Liver (tissue), 9 donors: ENCODE data around the gene ATOX1. TPM values are rescaled to one million over a fixed set of nuclear protein-coding genes. Genes with fewer than 3 reads are reported as not detected.

Experiments
- DNase-seq: peaks from one replicate; pipeline ENCODE4 v3.0.0-alpha.2; 2017; ENCODE audit warnings: low spot score
- H3K27ac ChIP-seq, 2 donors: one replicate each; pipeline ENCODE4 v1.7.0; 2013; ENCODE audit warnings: inconsistent platforms in 2 of 2, low read length in 2 of 2, control low read depth in 1 of 2, low read depth in 1 of 2, mild to moderate bottlenecking in 1 of 2
- H3K27me3 ChIP-seq, 4 donors: one replicate each; pipeline versions ENCODE4 v1.6.1 to v1.7.0; 2013; ENCODE audit warnings: low read length in 3 of 4, inconsistent platforms in 1 of 4, mild to moderate bottlenecking in 1 of 4, moderate library complexity in 1 of 4; ENCODE audit not compliant: control insufficient read depth in 4 of 4, insufficient read depth in 4 of 4
- H3K36me3 ChIP-seq, 4 donors: one replicate each; pipeline versions ENCODE4 v1.6.1 to v1.7.0; 2013; ENCODE audit warnings: low read length in 3 of 4, mild to moderate bottlenecking in 3 of 4, low read depth in 1 of 4, moderate library complexity in 1 of 4; ENCODE audit not compliant: control insufficient read depth in 4 of 4, insufficient read depth in 3 of 4
- H3K4me1 ChIP-seq, 4 donors: one replicate each; pipeline versions ENCODE4 v1.6.1 to v1.7.0; 2013; ENCODE audit warnings: low read length in 3 of 4, mild to moderate bottlenecking in 3 of 4, moderate library complexity in 1 of 4; ENCODE audit not compliant: control insufficient read depth in 4 of 4, insufficient read depth in 4 of 4
- H3K4me3 ChIP-seq, 3 donors: one replicate each; pipeline versions ENCODE4 v1.6.1 to v1.7.0; 2013; ENCODE audit warnings: low read length in 3 of 3, control low read depth in 1 of 3, low read depth in 1 of 3, mild to moderate bottlenecking in 1 of 3
- H3K9ac ChIP-seq, 2 donors: one replicate each; pipeline ENCODE4 v1.7.0; 2013; ENCODE audit warnings: low read length in 2 of 2, mild to moderate bottlenecking in 2 of 2, moderate library complexity in 2 of 2, control low read depth in 1 of 2, low read depth in 1 of 2
- H3K9me3 ChIP-seq, 4 donors: one replicate each; pipeline versions ENCODE4 v1.6.1 to v1.7.0; 2013; ENCODE audit warnings: low read length in 3 of 4; ENCODE audit not compliant: control insufficient read depth in 4 of 4
- CTCF ChIP-seq: fragments of 150-350 bp; IDR thresholded peaks from 2 replicates; pipeline ENCODE4 v1.5.1; 2017; ENCODE audit warnings: improper control_type of control experiment, low read depth, low read length; ENCODE audit not compliant: missing input control
- EGR1 ChIP-seq, 2 donors: IDR thresholded peaks; 2 replicates each; pipeline ENCODE4 v1.6.1; 2016 to 2018; ENCODE audit warnings: antibody characterized with exemption in 2 of 2, low read depth in 2 of 2
- GABPA ChIP-seq, 2 donors: IDR thresholded peaks in 1 of 2; conservative IDR thresholded peaks in 1 of 2; 2 replicates each; pipeline ENCODE4 v1.6.1; 2016; ENCODE audit warnings: antibody characterized with exemption in 2 of 2, mild to moderate bottlenecking in 1 of 2, moderate library complexity in 1 of 2
- HNF4A ChIP-seq, 2 donors: conservative IDR thresholded peaks; 2 replicates each; pipeline ENCODE4 v1.6.1; 2016; ENCODE audit warnings: antibody characterized with exemption in 2 of 2, mild to moderate bottlenecking in 2 of 2
- HNF4G ChIP-seq: IDR thresholded peaks from 2 replicates; pipeline ENCODE4 v1.6.1; 2016; ENCODE audit warnings: antibody characterized with exemption
- JUND ChIP-seq, 2 donors: IDR thresholded peaks; 2 replicates each; pipeline ENCODE4 v1.6.1; 2016; ENCODE audit warnings: antibody characterized with exemption in 2 of 2
- NR2F2 ChIP-seq: IDR thresholded peaks from 2 replicates; pipeline ENCODE4 v1.6.1; 2016; ENCODE audit warnings: antibody characterized with exemption
- RAD21 ChIP-seq, 2 donors: IDR thresholded peaks; 2 replicates each; pipeline ENCODE4 v1.6.1; 2016; ENCODE audit warnings: antibody characterized with exemption in 2 of 2, mild to moderate bottlenecking in 2 of 2
- SP1 ChIP-seq: IDR thresholded peaks from 2 replicates; pipeline ENCODE4 v1.6.1; 2018; ENCODE audit warnings: antibody characterized with exemption, mild to moderate bottlenecking
- TAF1 ChIP-seq: conservative IDR thresholded peaks from 2 replicates; pipeline ENCODE4 v1.6.1; 2016; ENCODE audit warnings: antibody characterized with exemption, mild to moderate bottlenecking
- YY1 ChIP-seq: IDR thresholded peaks from 2 replicates; pipeline ENCODE4 v1.6.1; 2016; ENCODE audit warnings: antibody characterized with exemption, mild to moderate bottlenecking
- ZBTB33 ChIP-seq: IDR thresholded peaks from 2 replicates; pipeline ENCODE4 v1.6.1; 2016; ENCODE audit warnings: antibody characterized with exemption
- WGBS: extraction: QIAGEN DNeasy Blood & Tissue Kit; methylation state at CpG from one replicate; pipeline ENCODE4 v1.1.7; 2013; 5-methylcytosine and 5-hydroxymethylcytosine counted together
- polyA plus RNA-seq, 2 donors: library from polyadenylated mRNA; stranded (reverse) in 1 of 2; unstranded in 1 of 2; fragments of 200-250 nt in 1 of 2; fragments of >200 nt in 1 of 2; fragmentation: Nextera tagmentation in 1 of 2; extraction: Ambion mirVana in 1 of 2; gene quantifications; one replicate each; pipeline versions ENCODE4 v1.2.1 to v1.2.3, GENCODE V29; 2013 to 2015
- total RNA-seq, 2 donors: library from RNA; depleted of rRNA; stranded (reverse); fragments of >200 nt; gene quantifications; one replicate each; pipeline ENCODE4 v1.2.3, GENCODE V29; 2014
- TF ChIP-seq, protein P1 (sequence below): IDR thresholded peaks from 2 replicates; pipeline ENCODE4 v1.6.1; 2016; ENCODE audit warnings: antibody characterized with exemption, mild to moderate bottlenecking
- TF ChIP-seq, protein P2 (sequence below): IDR thresholded peaks from 2 replicates; pipeline ENCODE4 v1.6.1; 2016; ENCODE audit warnings: antibody characterized with exemption
- donor health status: healthy.
- donor health status: healthy.
- donor health status: healthy.
- donor health status: healthy.
- donor health status: healthy.

The ATOX1 gene
- total and polyA plus RNA-seq, 4 donors = 25.9 to 307 (median 95.6) TPM

DNA sequence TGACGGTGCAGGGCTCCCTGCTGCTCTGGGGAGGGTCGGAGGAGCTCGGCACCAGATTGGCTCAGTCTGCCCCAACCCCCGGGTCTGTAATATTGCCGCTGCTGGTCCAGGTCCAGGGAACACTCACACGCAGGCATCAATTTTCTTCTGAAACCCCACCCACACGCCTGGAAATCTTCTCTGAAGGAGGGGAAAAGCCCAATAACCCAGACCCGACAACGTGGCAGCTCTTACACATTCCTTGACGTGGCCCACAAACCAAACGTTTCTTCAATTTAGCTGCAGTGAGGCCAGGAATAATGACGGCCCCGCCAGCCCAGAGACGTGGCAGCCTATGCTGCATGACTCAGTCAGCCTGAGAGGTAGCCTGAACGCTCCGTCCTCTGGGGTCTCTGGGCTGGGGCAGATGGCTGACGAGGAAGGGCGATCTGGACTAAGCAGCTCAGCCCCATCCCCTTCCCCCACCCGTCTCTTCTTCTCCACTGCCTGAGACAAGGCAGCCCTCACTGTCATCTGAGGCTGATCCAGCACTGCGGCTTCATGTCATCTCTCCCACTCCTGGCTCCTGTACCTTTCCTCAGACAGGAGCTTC, 61.9 kb downstream of the ATOX1 start:
- Histone ChIP-seq H3K4me1 (no peaks in the 10 kb centered on the region), H3K9me3 (no peaks in the 10 kb centered on the region), H3K4me3 (no peak overlapping the region), H3K27me3 (peaks cover 0 to 3% (median 0%) of the 10 kb centered on the region in 4 donors), H3K27ac (peak overlapping the region; percentile 36 to 50), H3K36me3 (no peaks in the 10 kb centered on the region), H3K9ac (no peak overlapping the region)
- TF ChIP-seq JUND (IDR thresholded peaks at IDR 0.05) = no peak
- TF ChIP-seq HNF4A (conservative IDR thresholded peaks at IDR 0.05) = no peak
- TF ChIP-seq EGR1 (IDR thresholded peaks at IDR 0.05; ENCODE audit: low read depth in 2 of 2) = no peak
- TF ChIP-seq SP1 = no peak
- no peak for TF ChIP-seq ZBTB33
- TF ChIP-seq, protein P1, sequence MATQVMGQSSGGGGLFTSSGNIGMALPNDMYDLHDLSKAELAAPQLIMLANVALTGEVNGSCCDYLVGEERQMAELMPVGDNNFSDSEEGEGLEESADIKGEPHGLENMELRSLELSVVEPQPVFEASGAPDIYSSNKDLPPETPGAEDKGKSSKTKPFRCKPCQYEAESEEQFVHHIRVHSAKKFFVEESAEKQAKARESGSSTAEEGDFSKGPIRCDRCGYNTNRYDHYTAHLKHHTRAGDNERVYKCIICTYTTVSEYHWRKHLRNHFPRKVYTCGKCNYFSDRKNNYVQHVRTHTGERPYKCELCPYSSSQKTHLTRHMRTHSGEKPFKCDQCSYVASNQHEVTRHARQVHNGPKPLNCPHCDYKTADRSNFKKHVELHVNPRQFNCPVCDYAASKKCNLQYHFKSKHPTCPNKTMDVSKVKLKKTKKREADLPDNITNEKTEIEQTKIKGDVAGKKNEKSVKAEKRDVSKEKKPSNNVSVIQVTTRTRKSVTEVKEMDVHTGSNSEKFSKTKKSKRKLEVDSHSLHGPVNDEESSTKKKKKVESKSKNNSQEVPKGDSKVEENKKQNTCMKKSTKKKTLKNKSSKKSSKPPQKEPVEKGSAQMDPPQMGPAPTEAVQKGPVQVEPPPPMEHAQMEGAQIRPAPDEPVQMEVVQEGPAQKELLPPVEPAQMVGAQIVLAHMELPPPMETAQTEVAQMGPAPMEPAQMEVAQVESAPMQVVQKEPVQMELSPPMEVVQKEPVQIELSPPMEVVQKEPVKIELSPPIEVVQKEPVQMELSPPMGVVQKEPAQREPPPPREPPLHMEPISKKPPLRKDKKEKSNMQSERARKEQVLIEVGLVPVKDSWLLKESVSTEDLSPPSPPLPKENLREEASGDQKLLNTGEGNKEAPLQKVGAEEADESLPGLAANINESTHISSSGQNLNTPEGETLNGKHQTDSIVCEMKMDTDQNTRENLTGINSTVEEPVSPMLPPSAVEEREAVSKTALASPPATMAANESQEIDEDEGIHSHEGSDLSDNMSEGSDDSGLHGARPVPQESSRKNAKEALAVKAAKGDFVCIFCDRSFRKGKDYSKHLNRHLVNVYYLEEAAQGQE = no peak
- no peak for TF ChIP-seq CTCF
- no peak for TF ChIP-seq NR2F2
- 42% methylated on average over 20 of the region's 20 CpGs for WGBS
- DNase-seq = no peak

GRCh38 chr5:151695464-151695863, 63.0 kb downstream of the ATOX1 start:
- no peak for DNase-seq
- Histone ChIP-seq H3K4me1 (no peaks in the 10 kb centered on the region), H3K36me3 (no peaks in the 10 kb centered on the region), H3K27ac (no peak overlapping the region), H3K4me3 (no peak overlapping the region), H3K9me3 (no peaks in the 10 kb centered on the region), H3K9ac (no peak overlapping the region), H3K27me3 (peaks cover 0 to 3% (median 0%) of the 10 kb centered on the region in 4 donors)
- WGBS = 92% methylated on average over 1 of the region's 1 CpG
- no peak for TF ChIP-seq YY1
- no peak for TF ChIP-seq GABPA (IDR thresholded peaks at IDR 0.05 in 1 of 2, conservative IDR thresholded peaks at IDR 0.05 in 1 of 2)
- TF ChIP-seq RAD21 (IDR thresholded peaks at IDR 0.05) = no peak
- TF ChIP-seq CTCF = no peak
- no peak for TF ChIP-seq TAF1
- no peak for TF ChIP-seq ZBTB33
- TF ChIP-seq HNF4G = no peak
- TF ChIP-seq, protein P2, sequence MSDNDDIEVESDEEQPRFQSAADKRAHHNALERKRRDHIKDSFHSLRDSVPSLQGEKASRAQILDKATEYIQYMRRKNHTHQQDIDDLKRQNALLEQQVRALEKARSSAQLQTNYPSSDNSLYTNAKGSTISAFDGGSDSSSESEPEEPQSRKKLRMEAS = no peak
- no peak for TF ChIP-seq SP1
